NT2/D1 (cell line): ENCODE data around the gene FAM184A.

ENCODE experiments used
- YY1 ChIP-seq: IDR thresholded peaks from 2 replicates; pipeline ENCODE4 v1.6.1; 2011; ENCODE audit not compliant: insufficient read length, insufficient read depth
- ZNF274 ChIP-seq: IDR thresholded peaks from 2 replicates; pipeline ENCODE4 v1.6.1; 2011; ENCODE audit warnings: mild to moderate bottlenecking, low read depth, low read length

GRCh38 chr6:119024111-119024510, 54.4 kb downstream of the FAM184A start:
- TF ChIP-seq YY1 = no peak
- no peak for TF ChIP-seq ZNF274
